ENCODE measurements around the gene ERG. TPM values are rescaled to one million over a fixed set of nuclear protein-coding genes. Genes with fewer than 3 reads are reported as not detected.

Gene ERG
- total RNA-seq, 3 donors from 2014 or later (not counting 1 experiment from before 2014, with no cell fraction given) = 0.36 to 0.58 TPM; not detected in 1

GRCh38 chr21:38341546-38342012 lies 156.7 kb downstream of the ERG start:
- ATAC-seq = no peak
- intact Hi-C loops (cut with micrococcal nuclease) = no loop called here
- WGBS (ENCODE audit: insufficient coverage) = 85% methylated on average over 5 of the region's 5 CpGs

GRCh38 chr21:38340131-38340530 lies 158.1 kb downstream of the ERG start:
- H3K4me3 Mint-ChIP-seq = no peak overlapping the region
- 95% methylated on average over 4 of the region's 4 CpGs for WGBS (ENCODE audit: insufficient coverage)

More at GRCh38 chr21:38341546-38342012, 156.7 kb downstream of the ERG start:
- no peak for TF ChIP-seq CTCF (IDR thresholded peaks at IDR 0.05)
- Mint-ChIP-seq H3K27ac (no peak overlapping the region), H3K36me3 (no peaks in the 10 kb centered on the region), H3K4me3 (no peak overlapping the region), H3K9me3 (no peaks in the 10 kb centered on the region), H3K27me3 (ENCODE audit: low read depth in 2 of 2) (peaks cover 4 to 8% of the 10 kb centered on the region in 2 donors), H3K4me1 (no peaks in the 10 kb centered on the region)
- no peak overlapping the region for H3K4me3 ChIP-seq (ENCODE audit: low read length)
- H3K27ac ChIP-seq (ENCODE audit: low read length) = no peak overlapping the region
- H3K9me3 ChIP-seq (ENCODE audit: control insufficient read depth, insufficient read depth, low read length) = no peaks in the 10 kb centered on the region
- no peaks in the 10 kb centered on the region for H3K27me3 ChIP-seq (ENCODE audit: control insufficient read depth, insufficient read depth, low read length)
- DNase-seq = no peak
- H3K36me3 ChIP-seq (ENCODE audit: control insufficient read depth, insufficient read depth, low read length) = no peaks in the 10 kb centered on the region
- no peaks in the 10 kb centered on the region for H3K4me1 ChIP-seq (ENCODE audit: control insufficient read depth, insufficient read depth, low read length)

GRCh38 chr21:38337793-38338192 lies 160.5 kb downstream of the ERG start:
- TF ChIP-seq CTCF (IDR thresholded peaks at IDR 0.05) = no peak
- no peak for DNase-seq

More at GRCh38 chr21:38340131-38340530, 158.1 kb downstream of the ERG start:
- no peak overlapping the region for H3K27ac ChIP-seq (ENCODE audit: low read length)
- H3K36me3 ChIP-seq (ENCODE audit: control insufficient read depth, insufficient read depth, low read length) = no peaks in the 10 kb centered on the region
- H3K4me3 ChIP-seq (ENCODE audit: low read length) = no peak overlapping the region
- Mint-ChIP-seq H3K4me1 (no peaks in the 10 kb centered on the region), H3K27me3 (ENCODE audit: low read depth in 2 of 2) (peaks cover 0 to 8% of the 10 kb centered on the region in 2 donors), H3K9me3 (no peaks in the 10 kb centered on the region), H3K36me3 (no peaks in the 10 kb centered on the region), H3K27ac (no peak overlapping the region)
- TF ChIP-seq CTCF (IDR thresholded peaks at IDR 0.05) = no peak
- ATAC-seq (no peak), DNase-seq (no peak)
- no peaks in the 10 kb centered on the region for H3K27me3 ChIP-seq (ENCODE audit: control insufficient read depth, insufficient read depth, low read length)
- H3K9me3 ChIP-seq (ENCODE audit: control insufficient read depth, insufficient read depth, low read length) = no peaks in the 10 kb centered on the region
- H3K4me1 ChIP-seq (ENCODE audit: control insufficient read depth, insufficient read depth, low read length) = no peaks in the 10 kb centered on the region
- intact Hi-C loops (cut with micrococcal nuclease) = no loop called here

GRCh38 chr21:38334866-38335265 lies 163.4 kb downstream of the ERG start:
- no peak for ATAC-seq
- WGBS (ENCODE audit: insufficient coverage) = 87% methylated on average over 8 of the region's 8 CpGs

More at GRCh38 chr21:38337793-38338192, 160.5 kb downstream of the ERG start:
- Mint-ChIP-seq H3K27me3 (ENCODE audit: low read depth in 2 of 2) (peaks cover 0 to 15% of the 10 kb centered on the region in 2 donors), H3K4me1 (no peaks in the 10 kb centered on the region), H3K36me3 (no peaks in the 10 kb centered on the region), H3K9me3 (no peaks in the 10 kb centered on the region), H3K4me3 (no peak overlapping the region), H3K27ac (no peak overlapping the region)
- Histone ChIP-seq H3K27me3 (ENCODE audit: control insufficient read depth, insufficient read depth, low read length) (no peaks in the 10 kb centered on the region), H3K9me3 (ENCODE audit: control insufficient read depth, insufficient read depth, low read length) (no peaks in the 10 kb centered on the region), H3K27ac (ENCODE audit: low read length) (no peak overlapping the region), H3K36me3 (ENCODE audit: control insufficient read depth, insufficient read depth, low read length) (no peaks in the 10 kb centered on the region), H3K4me1 (ENCODE audit: control insufficient read depth, insufficient read depth, low read length) (no peaks in the 10 kb centered on the region), H3K4me3 (ENCODE audit: low read length) (no peak overlapping the region)
- 96% methylated on average over 4 of the region's 5 CpGs for WGBS (ENCODE audit: insufficient coverage)
- no peak for ATAC-seq
- intact Hi-C loops (cut with micrococcal nuclease) = no loop called here

More at GRCh38 chr21:38334866-38335265, 163.4 kb downstream of the ERG start:
- DNase-seq = no peak
- Mint-ChIP-seq H3K36me3 (no peaks in the 10 kb centered on the region), H3K27ac (no peak overlapping the region), H3K27me3 (ENCODE audit: low read depth in 2 of 2) (peaks cover 3 to 6% of the 10 kb centered on the region in 2 donors), H3K9me3 (no peaks in the 10 kb centered on the region), H3K4me1 (no peaks in the 10 kb centered on the region), H3K4me3 (no peak overlapping the region)
- Histone ChIP-seq H3K4me3 (ENCODE audit: low read length) (no peak overlapping the region), H3K27me3 (ENCODE audit: control insufficient read depth, insufficient read depth, low read length) (no peaks in the 10 kb centered on the region), H3K4me1 (ENCODE audit: control insufficient read depth, insufficient read depth, low read length) (no peaks in the 10 kb centered on the region), H3K27ac (ENCODE audit: low read length) (no peak overlapping the region), H3K36me3 (ENCODE audit: control insufficient read depth, insufficient read depth, low read length) (no peaks in the 10 kb centered on the region), H3K9me3 (ENCODE audit: control insufficient read depth, insufficient read depth, low read length) (no peaks in the 10 kb centered on the region)
- no peak for TF ChIP-seq CTCF (IDR thresholded peaks at IDR 0.05)
- intact Hi-C loops (cut with micrococcal nuclease) = no loop called here

Measured in natural killer cell (primary cell).